Left lobe of liver (tissue), 2 donors: ENCODE measurements around the gene ODAPH. TPM values are rescaled to one million over a fixed set of nuclear protein-coding genes. Genes with fewer than 3 reads are reported as not detected.
"Not testable (repeated sequence)": the region's sequence is repeated elsewhere in the genome, so short reads cannot be mapped to it uniquely, and the experiment has no call there.

Experiments
- ATAC-seq: fragments of 200-7000 bp; cut with Tn5 transposase; one replicate; pipeline ENCODE4 v1.9.1; 2020; ENCODE audit warnings: mild to moderate bottlenecking, moderate library complexity
- DNase-seq: peaks from one replicate; pipeline ENCODE4 v3.0.0-alpha.2; 2020; ENCODE audit warnings: low spot score
- total RNA-seq: library from RNA; stranded (reverse); gene quantifications from one replicate; pipeline ENCODE4 v1.2.1, GENCODE V29; 2021
- donor health status: DM: no; HTN: no; CAD: no; lungs with moderate emphysema.
- donor health status: DM: no; HTN: yes; CAD: no.

ODAPH gene
- total RNA-seq, 1 donor from 2014 or later, result not detected

GRCh38 chr4:75544220-75544619, 11.6 kb upstream of the ODAPH start:
- not testable (repeated sequence) for DNase-seq
- ATAC-seq, result peak; percentile 73

GRCh38 chr4:75544870-75545269, 11.0 kb upstream of the ODAPH start:
- ATAC-seq (no peak), DNase-seq (no peak)

- no peak for DNase-seq
- no peak for ATAC-seq
Observed at GRCh38 chr4:75545526-75545925, 10.3 kb upstream of the ODAPH start.

- ATAC-seq (peak; percentile 11), DNase-seq (no peak)
Observed at GRCh38 chr4:75547647-75548387, 8.0 kb upstream of the ODAPH start.

GRCh38 chr4:75549019-75549418, 6.8 kb upstream of the ODAPH start:
- ATAC-seq, result no peak
- DNase-seq, result no peak

- DNase-seq (no peak), ATAC-seq (no peak)
Observed at GRCh38 chr4:75552452-75552851, 3.4 kb upstream of the ODAPH start.

GRCh38 chr4:75557696-75558095, 1.8 kb downstream of the ODAPH start:
- ATAC-seq (no peak), DNase-seq (no peak)

GRCh38 chr4:75561789-75562188, 5.9 kb downstream of the ODAPH start:
- no peak for DNase-seq

GRCh38 chr4:75564023-75564422, 8.2 kb downstream of the ODAPH start:
- DNase-seq, result no peak
- no peak for ATAC-seq

More at GRCh38 chr4:75561789-75562188, 5.9 kb downstream of the ODAPH start:
- ATAC-seq, result no peak

- ATAC-seq, result no peak
Observed at GRCh38 chr4:75565481-75565880, 9.6 kb downstream of the ODAPH start.

GRCh38 chr4:75566911-75567310, 11.0 kb downstream of the ODAPH start:
- DNase-seq (no peak), ATAC-seq (no peak)

More at GRCh38 chr4:75565481-75565880, 9.6 kb downstream of the ODAPH start:
- no peak for DNase-seq

- DNase-seq, result no peak
- ATAC-seq, result no peak
Observed at GRCh38 chr4:75567725-75568124, 11.9 kb downstream of the ODAPH start.

- ATAC-seq (no peak), DNase-seq (no peak)
Observed at GRCh38 chr4:75584067-75584466, 28.2 kb downstream of the ODAPH start.

- ATAC-seq (no peak), DNase-seq (no peak)
Observed at GRCh38 chr4:75593393-75593792, 37.5 kb downstream of the ODAPH start.

- DNase-seq (no peak), ATAC-seq (no peak)
Observed at GRCh38 chr4:75596061-75596460, 40.2 kb downstream of the ODAPH start.

GRCh38 chr4:75598390-75598789, 42.5 kb downstream of the ODAPH start:
- DNase-seq (no peak), ATAC-seq (no peak)

GRCh38 chr4:75599647-75600046, 43.8 kb downstream of the ODAPH start:
- ATAC-seq, result no peak
- DNase-seq, result no peak

- ATAC-seq, result no peak
- no peak for DNase-seq
Observed at GRCh38 chr4:75605928-75606327, 50.1 kb downstream of the ODAPH start.

- ATAC-seq (no peak), DNase-seq (no peak)
Observed at GRCh38 chr4:75612306-75612705, 56.4 kb downstream of the ODAPH start.
